H9 (cell line): ENCODE data around the gene NPY5R. TPM values are rescaled to one million over a fixed set of nuclear protein-coding genes. Genes with fewer than 3 reads are reported as not detected.

Experiments
- DNase-seq: peaks from one replicate; pipeline ENCODE4 v3.0.0-alpha.2; 2017
- H2AFZ ChIP-seq: one replicate; pipeline ENCODE4 v1.6.1; 2013; ENCODE audit warnings: mild to moderate bottlenecking, low read length, control low read depth, moderate library complexity
- H2AK5ac ChIP-seq: 2 replicates; pipeline ENCODE4 v1.6.1; 2013; ENCODE audit warnings: low read length, control low read depth, mixed read lengths; ENCODE audit not compliant: insufficient read length
- H2BK120ac ChIP-seq: one replicate; pipeline ENCODE4 v1.6.1; 2013; ENCODE audit warnings: low read depth, mild to moderate bottlenecking, low read length, control low read depth, inconsistent platforms; ENCODE audit not compliant: poor library complexity, severe bottlenecking
- H2BK12ac ChIP-seq: 2 replicates; pipeline ENCODE4 v1.6.1; 2013; ENCODE audit warnings: low read length, control low read depth, mixed read lengths, low read depth; ENCODE audit not compliant: insufficient read length
- H2BK15ac ChIP-seq: 2 replicates; pipeline ENCODE4 v1.6.1; 2013; ENCODE audit warnings: low read depth, low read length, control low read depth
- H2BK20ac ChIP-seq: one replicate; pipeline ENCODE4 v1.6.1; 2013; ENCODE audit warnings: low read depth, mild to moderate bottlenecking, low read length, control low read depth, inconsistent platforms; ENCODE audit not compliant: poor library complexity, severe bottlenecking
- H2BK5ac ChIP-seq: 2 replicates; pipeline ENCODE4 v1.6.1; 2013; ENCODE audit warnings: low read length, control low read depth, mixed read lengths; ENCODE audit not compliant: insufficient read length
- H3K14ac ChIP-seq: 2 replicates; pipeline ENCODE4 v1.6.1; 2013; ENCODE audit warnings: low read length, control low read depth; ENCODE audit not compliant: insufficient read depth
- H3K18ac ChIP-seq: 2 replicates; pipeline ENCODE4 v1.6.1; 2013; ENCODE audit warnings: low read depth, mild to moderate bottlenecking, mixed read lengths, low read length, control low read depth; ENCODE audit not compliant: insufficient read length
- H3K23ac ChIP-seq: 2 replicates; pipeline ENCODE4 v1.6.1; 2013; ENCODE audit warnings: low read length, control low read depth, mixed read lengths, low read depth; ENCODE audit not compliant: insufficient read length
- H3K23me2 ChIP-seq: 2 replicates; pipeline ENCODE4 v1.6.1; 2013; ENCODE audit warnings: low read depth, mild to moderate bottlenecking, mixed read lengths, low read length, control low read depth; ENCODE audit not compliant: insufficient read length, poor library complexity, severe bottlenecking
- H3K27ac ChIP-seq: 2 replicates; pipeline ENCODE4 v1.5.1; 2013; ENCODE audit warnings: low read length, control low read depth, mixed read lengths, low read depth; ENCODE audit not compliant: insufficient read length
- H3K27me3 ChIP-seq: 2 replicates; pipeline ENCODE4 v1.6.1; 2013; ENCODE audit warnings: low read length, control low read depth, inconsistent platforms; ENCODE audit not compliant: insufficient read depth
- H3K4ac ChIP-seq: 2 replicates; pipeline ENCODE4 v1.6.1; 2013; ENCODE audit warnings: low read depth, mild to moderate bottlenecking, control low read depth, inconsistent platforms, low read length, moderate library complexity
- H3K4me1 ChIP-seq: 2 replicates; pipeline ENCODE4 v1.6.1; 2013; ENCODE audit warnings: low read length, control low read depth, inconsistent platforms; ENCODE audit not compliant: insufficient read depth
- H3K4me2 ChIP-seq: 2 replicates; pipeline ENCODE4 v1.6.1; 2013; ENCODE audit warnings: low read length, control low read depth, mixed read lengths; ENCODE audit not compliant: insufficient read length, insufficient read depth
- H3K56ac ChIP-seq: 2 replicates; pipeline ENCODE4 v1.6.1; 2013; ENCODE audit warnings: low read depth, mild to moderate bottlenecking, mixed read lengths, low read length, control low read depth; ENCODE audit not compliant: insufficient read length
- H3K79me1 ChIP-seq: 2 replicates; pipeline ENCODE4 v1.6.1; 2013; ENCODE audit warnings: low read depth, mild to moderate bottlenecking, moderate library complexity, low read length, control low read depth, inconsistent platforms; ENCODE audit not compliant: insufficient read depth, poor library complexity, severe bottlenecking
- H3K79me2 ChIP-seq: 2 replicates; pipeline ENCODE4 v1.6.1; 2013; ENCODE audit warnings: low read length, control low read depth, inconsistent platforms; ENCODE audit not compliant: insufficient read depth
- H3K9ac ChIP-seq: 2 replicates; pipeline ENCODE4 v1.6.1; 2013; ENCODE audit warnings: low read length, control low read depth, mixed read lengths; ENCODE audit not compliant: insufficient read length; ENCODE audit errors: extremely low read depth
- H3K9me3 ChIP-seq: one replicate; pipeline ENCODE4 v1.6.1; 2013; ENCODE audit warnings: low read depth, low read length, inconsistent platforms; ENCODE audit not compliant: control insufficient read depth
- H3T11ph ChIP-seq: one replicate; pipeline ENCODE4 v1.6.1; 2013; ENCODE audit warnings: mild to moderate bottlenecking, low read length, control low read depth, inconsistent platforms
- H4K20me1 ChIP-seq: one replicate; pipeline ENCODE4 v1.6.1; 2013; ENCODE audit not compliant: control insufficient read depth, insufficient read length, insufficient read depth
- H4K5ac ChIP-seq: 2 replicates; pipeline ENCODE4 v1.6.1; 2013; ENCODE audit warnings: low read depth, mild to moderate bottlenecking, mixed read lengths, low read length, control low read depth; ENCODE audit not compliant: insufficient read length
- H4K8ac ChIP-seq: replicated peaks from 2 replicates; pipeline ENCODE4 v1.6.1; 2013; ENCODE audit warnings: low read length, control low read depth, mixed read lengths, low read depth; ENCODE audit not compliant: insufficient read length
- H4K91ac ChIP-seq: 2 replicates; pipeline ENCODE4 v1.6.1; 2013; ENCODE audit warnings: low read depth, mild to moderate bottlenecking, moderate library complexity, mixed read lengths, low read length, control low read depth; ENCODE audit not compliant: insufficient read length
- H3K27ac Mint-ChIP-seq, 3 experiments: 2 replicates in 2 of 3; 3 replicates in 1 of 3; pipeline ENCODE4 v1.8.0; 2020 to 2021; ENCODE audit warnings: mixed read lengths in 3 of 3, mild to moderate bottlenecking in 1 of 3, moderate library complexity in 1 of 3
- H3K27me3 Mint-ChIP-seq: 2 replicates; pipeline ENCODE4 v1.8.0; 2021; ENCODE audit warnings: low read depth, mild to moderate bottlenecking, moderate library complexity, mixed read lengths
- H3K36me3 Mint-ChIP-seq, 3 experiments: 2 replicates in 2 of 3; 3 replicates in 1 of 3; pipeline ENCODE4 v1.8.0; 2020 to 2021; ENCODE audit warnings: low read depth in 3 of 3, mixed read lengths in 3 of 3; ENCODE audit not compliant: insufficient read depth in 1 of 3
- H3K4me1 Mint-ChIP-seq, 2 experiments: 2 replicates each; pipeline ENCODE4 v1.8.0; 2020; ENCODE audit warnings: mixed read lengths in 2 of 2
- H3K4me3 Mint-ChIP-seq, 2 experiments: 2 replicates in 1 of 2; 3 replicates in 1 of 2; pipeline ENCODE4 v1.8.0; 2020 to 2021; ENCODE audit warnings: mild to moderate bottlenecking in 2 of 2, mixed read lengths in 2 of 2, moderate library complexity in 1 of 2
- H3K9me3 Mint-ChIP-seq, 2 experiments: 2 replicates in 1 of 2; 3 replicates in 1 of 2; pipeline ENCODE4 v1.8.0; 2020; ENCODE audit warnings: mild to moderate bottlenecking in 2 of 2, mixed read lengths in 2 of 2, moderate library complexity in 1 of 2
- CTCF ChIP-seq: fragments of 200-600 bp; sonication (generic); conservative IDR thresholded peaks from 3 replicates; pipeline ENCODE4 v1.8.0; 2021; ENCODE audit warnings: antibody characterized with exemption, mild to moderate bottlenecking
- WGBS: extraction: QIAGEN DNeasy Blood & Tissue Kit; methylation state at CpG from one replicate; pipeline ENCODE4 v1.1.7; 2013; ENCODE audit warnings: missing lambda C conversion rate, low lambda C conversion rate, mixed read lengths; ENCODE audit not compliant: insufficient read length; ENCODE audit errors: extremely low coverage; 5-methylcytosine and 5-hydroxymethylcytosine counted together
- total RNA-seq: library from RNA; stranded (reverse); gene quantifications from 2 replicates; pipeline ENCODE4 v1.2.1, GENCODE V29; 2021

NPY5R gene
- total RNA-seq, 1 experiment from 2014 or later, result 4.2 TPM

- Mint-ChIP-seq H3K36me3 (no peaks in the 10 kb centered on the region), H3K27ac (no peak overlapping the region), H3K27me3 (no peaks in the 10 kb centered on the region), H3K9me3 (no peaks in the 10 kb centered on the region), H3K4me1 (peaks cover 0 to 3% of the 10 kb centered on the region in 2 experiments; a peak in 1 of 4 replicates), H3K4me3 (no peak overlapping the region)
- TF ChIP-seq CTCF, result peak; percentile 51
- Histone ChIP-seq H3K14ac (no peak overlapping the region), H2BK20ac (no peak overlapping the region), H3K56ac (no peak overlapping the region), H2BK120ac (no peak overlapping the region), H3K9me3 (no peaks in the 10 kb centered on the region), H3K79me1 (no peaks in the 10 kb centered on the region), H4K5ac (no peak overlapping the region), H3K4me2 (no peak overlapping the region), H3K4ac (no peak overlapping the region), H3K9ac (no peak overlapping the region), H3K18ac (no peak overlapping the region), H3K27me3 (no peaks in the 10 kb centered on the region), H4K20me1 (no peaks in the 10 kb centered on the region), H3T11ph (no peak overlapping the region), H3K23me2 (no peaks in the 10 kb centered on the region), H4K8ac (no peak overlapping the region), H3K27ac (no peak overlapping the region), H2BK15ac (no peak overlapping the region), H3K23ac (no peak overlapping the region), H2BK12ac (no peak overlapping the region), H2AFZ (no peak overlapping the region), H2AK5ac (no peak overlapping the region), H4K91ac (no peak overlapping the region), H3K4me1 (no peaks in the 10 kb centered on the region), H3K79me2 (no peaks in the 10 kb centered on the region), H2BK5ac (no peak overlapping the region)
- no CpG with 5 or more reads among the region's 1 CpG for WGBS
- DNase-seq, result no peak
Measured at GRCh38 chr4:163356104-163356503, 12.4 kb downstream of the NPY5R start.
